HG03159 (cell line): Measurements from ENCODE around the gene MBNL2.

Experiments
- ATAC-seq: cut with Tn5 transposase; IDR thresholded peaks from one replicate; pipeline ENCODE4 v1.9.1; 2021; ENCODE audit warnings: mild to moderate bottlenecking, moderate library complexity; ENCODE audit not compliant: unreplicated experiment

MBNL2 gene, protein sequence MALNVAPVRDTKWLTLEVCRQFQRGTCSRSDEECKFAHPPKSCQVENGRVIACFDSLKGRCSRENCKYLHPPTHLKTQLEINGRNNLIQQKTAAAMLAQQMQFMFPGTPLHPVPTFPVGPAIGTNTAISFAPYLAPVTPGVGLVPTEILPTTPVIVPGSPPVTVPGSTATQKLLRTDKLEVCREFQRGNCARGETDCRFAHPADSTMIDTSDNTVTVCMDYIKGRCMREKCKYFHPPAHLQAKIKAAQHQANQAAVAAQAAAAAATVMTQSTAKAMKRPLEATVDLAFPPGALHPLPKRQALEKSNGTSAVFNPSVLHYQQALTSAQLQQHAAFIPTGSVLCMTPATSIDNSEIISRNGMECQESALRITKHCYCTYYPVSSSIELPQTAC

DNA sequence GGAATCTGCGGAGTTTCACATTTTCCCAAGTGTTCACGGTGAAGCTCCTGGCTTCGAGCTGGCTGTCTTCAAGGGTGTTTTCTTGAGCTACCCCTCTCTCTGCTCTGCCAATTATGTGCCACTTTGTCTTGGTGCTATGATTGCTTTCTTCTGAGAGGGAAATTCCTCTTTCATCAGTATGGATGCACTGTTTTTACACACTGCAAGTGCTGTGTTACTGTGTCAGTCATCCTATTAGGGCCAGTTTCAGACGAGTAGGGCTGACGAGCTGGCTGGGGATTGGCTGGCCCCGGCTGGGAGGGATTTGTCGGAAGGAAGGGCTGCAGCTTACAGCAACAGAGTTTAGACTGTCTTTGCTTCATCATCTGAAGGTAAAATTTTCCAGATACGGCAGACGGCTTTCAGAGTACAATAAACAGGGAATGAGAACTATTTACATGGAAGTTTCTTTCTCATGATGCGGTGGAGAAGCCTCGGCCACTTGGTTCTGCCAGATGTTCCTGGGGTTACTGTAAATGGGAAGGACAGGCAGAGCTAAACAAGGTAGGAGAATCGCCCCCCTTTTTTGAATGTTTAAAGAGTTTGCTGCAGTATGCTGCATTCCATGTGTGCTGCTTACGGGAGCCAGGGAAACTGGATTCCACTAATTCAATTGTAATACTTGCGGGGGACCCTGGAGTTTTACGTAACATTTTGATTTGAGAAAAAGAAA lies at the start of gene MBNL2:
MBNL2 (plus strand) TSS at position 345 of the 712 bp plus-strand sequence. CDS start 53,903 bp downstream, outside the sequence.
- peak; percentile 98 for ATAC-seq

DNA sequence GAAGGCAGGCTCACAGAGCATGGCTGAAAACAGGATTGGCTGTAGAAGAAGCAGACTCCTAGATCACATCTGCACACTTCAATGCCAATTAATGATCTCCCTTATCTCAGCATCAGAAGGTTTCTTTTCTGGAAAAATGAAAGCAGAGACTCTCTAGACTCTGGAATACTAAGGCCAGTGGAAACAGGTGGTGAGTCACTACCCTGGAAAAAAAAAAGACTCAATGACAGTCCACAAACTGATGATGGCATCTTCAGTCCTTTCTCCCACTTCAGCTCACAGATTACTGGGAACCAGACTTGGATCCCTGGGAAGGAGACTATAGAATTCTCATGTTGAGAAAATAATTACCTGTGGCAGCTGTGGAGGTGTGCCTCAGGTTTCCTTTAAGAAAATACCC lies 47.5 kb upstream of the MBNL2 start:
- no peak for ATAC-seq

DNA sequence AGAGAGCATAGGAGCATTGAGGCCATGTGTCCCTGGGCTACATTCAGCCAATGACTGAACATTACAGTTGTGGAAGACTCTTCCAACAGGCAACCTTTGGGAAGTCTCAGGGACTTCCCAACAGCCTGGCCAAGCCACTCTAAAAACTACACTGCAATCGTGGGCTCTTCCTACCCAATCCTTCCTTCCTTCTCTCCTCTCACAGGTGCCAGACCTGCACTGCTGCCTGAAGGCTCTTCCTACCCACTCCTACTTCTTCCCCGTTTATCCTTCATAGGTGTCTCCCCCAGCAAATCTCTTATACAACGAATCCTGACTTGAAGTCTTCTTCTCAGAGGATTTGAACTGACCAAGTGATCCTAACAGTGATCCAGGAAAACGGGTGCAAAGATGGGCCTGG lies 47.1 kb upstream of the MBNL2 start:
- no peak for ATAC-seq

DNA sequence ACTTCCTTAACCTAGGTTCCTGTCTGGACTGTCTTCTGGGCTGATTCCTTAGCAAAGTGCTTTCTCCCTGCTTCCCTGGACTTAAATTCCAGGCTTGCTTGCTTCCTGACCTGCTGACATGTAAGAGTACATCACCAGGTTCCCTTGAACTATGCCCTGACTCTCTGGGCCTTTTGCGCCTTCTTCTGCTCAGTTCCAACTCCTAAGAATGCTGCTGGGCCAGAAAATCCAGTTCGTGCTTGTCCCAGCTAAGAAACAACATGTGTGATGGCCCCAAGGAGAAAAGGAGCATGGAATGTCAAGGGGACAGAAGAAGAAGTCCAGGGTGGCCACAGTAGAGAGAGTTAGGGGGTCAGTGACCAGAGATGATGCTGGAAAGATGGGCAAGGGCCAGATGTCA lies 42.6 kb upstream of the MBNL2 start:
- ATAC-seq, result no peak

DNA sequence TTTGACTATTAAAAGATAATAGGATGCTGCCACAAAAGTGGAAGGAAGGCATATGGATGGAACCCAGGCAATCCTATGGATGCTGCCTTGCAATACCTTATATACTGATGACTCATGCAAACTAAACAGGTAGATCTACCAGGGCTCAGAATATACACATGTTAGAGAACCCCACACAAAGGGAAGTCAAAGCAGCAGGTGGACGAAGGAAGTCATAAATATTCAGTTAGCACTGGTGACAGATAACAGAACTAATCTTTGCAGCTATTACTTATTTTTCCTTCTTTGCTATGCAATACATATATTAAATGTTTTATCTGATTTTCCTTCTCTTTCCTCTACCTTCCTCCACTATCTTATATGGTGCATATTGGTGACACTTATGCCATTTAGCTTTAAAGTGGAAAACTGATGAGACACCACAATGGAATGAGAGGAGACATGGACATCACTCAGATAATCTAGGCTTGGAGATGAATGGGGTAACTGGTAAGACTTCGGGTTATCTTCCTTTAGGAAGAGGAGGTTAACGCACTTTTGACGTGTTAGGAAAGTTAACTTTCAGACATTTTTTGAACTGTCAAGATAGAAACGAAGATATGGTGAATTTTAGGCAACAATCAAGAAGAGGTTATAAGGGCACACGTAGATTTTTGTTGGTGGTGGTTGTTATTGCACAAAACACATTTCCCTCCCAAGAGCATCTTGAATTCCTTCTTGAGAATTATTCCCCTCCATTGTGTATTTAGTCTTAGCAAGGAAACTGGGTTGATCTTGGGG lies 39.8 kb upstream of the MBNL2 start:
- ATAC-seq, result no peak

DNA sequence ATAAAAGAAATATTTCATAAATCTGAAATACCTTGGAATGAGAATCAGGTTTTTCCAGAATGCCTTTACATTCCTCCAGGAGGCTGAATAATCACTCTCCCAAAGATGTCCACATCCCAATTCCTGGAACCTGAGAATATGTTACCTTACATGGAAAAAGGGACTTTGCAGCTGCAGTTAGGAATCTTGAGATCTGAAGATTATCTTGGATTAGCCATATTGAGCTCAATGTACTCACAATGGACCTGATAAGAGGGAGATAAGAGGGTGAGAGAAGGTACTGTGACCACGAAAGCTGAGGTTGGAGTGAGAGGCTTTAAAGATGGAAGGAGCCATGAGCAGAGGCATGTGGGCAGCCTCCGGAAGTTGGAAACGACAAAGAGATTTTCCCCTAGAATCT lies 36.8 kb upstream of the MBNL2 start:
- ATAC-seq, result no peak

DNA sequence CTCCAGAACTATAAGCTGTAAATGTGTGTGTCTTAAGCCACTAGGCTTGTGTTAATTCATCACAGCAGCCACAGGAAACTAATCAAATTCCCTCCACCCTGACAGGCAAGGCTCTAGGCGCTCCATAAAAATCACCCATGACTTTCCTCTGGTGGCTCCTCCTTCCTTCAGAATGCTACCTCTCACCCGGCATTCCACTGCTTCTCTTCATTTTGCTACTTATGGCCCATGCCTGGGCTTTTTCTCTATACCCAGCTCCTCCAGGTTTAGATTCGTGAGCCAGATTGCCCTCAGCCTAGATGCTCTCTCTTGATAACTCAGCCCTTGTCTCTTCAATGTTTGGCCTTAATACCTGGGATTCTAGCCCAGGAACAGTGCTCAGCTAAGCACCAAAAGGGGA lies 36.4 kb upstream of the MBNL2 start:
- ATAC-seq, result no peak

DNA sequence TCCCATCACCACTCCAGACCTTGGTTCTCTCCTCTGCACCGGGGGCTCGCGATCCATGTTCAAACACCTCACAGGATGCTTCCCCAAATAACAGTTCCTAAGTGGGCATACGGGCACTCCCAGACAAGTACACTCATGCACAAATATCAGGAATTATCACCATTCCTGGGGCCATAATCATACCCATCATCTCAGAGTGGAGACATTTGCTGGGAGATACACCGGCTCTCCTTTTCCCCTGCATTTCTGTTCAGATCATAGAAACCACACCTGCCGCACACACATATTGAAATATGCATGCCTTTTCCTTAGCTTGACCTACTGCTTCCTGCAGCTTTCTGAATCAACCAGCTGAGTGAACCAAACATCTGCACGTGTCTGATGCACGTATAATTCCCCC lies 33.9 kb upstream of the MBNL2 start:
- ATAC-seq, result no peak

DNA sequence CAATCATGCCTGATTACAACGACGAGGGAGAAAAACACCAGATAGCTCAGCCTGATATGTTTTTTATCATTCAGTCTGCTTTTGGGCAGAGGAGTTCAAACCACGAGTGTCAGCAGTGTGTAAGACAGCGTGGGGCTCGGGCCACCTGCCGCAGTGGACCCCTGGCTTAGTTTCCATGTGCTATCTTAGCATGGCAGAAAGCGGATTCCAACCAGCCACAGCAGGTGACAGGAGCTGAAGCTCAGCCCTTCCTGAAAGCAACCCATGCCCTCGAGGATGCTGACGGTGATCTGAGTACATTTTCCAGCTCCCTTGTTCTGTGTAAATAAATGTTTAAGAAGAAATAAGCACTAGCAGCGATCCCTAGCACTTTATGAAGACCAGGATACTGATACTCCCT lies 32.2 kb upstream of the MBNL2 start:
- ATAC-seq, result no peak

DNA sequence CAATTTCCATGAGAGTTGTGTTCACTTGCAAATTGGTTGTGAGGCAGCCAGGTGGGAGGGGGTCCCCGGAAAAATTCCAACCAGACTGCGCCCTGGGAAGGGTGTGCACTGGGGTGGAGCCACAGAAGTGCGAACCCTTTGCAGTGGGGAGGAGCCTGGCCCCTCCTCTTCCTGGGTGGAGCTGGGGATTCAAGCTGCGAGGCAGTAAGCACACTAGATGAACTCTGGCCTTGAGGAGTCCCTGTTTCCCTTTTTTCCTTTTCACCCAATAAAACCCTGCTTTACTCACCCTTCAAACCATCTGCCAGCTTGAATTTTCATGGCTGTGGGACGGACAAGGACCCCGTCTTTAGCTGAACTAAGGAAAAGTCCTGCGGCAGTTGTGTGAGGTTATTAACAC lies 31.0 kb upstream of the MBNL2 start:
- no peak for ATAC-seq

DNA sequence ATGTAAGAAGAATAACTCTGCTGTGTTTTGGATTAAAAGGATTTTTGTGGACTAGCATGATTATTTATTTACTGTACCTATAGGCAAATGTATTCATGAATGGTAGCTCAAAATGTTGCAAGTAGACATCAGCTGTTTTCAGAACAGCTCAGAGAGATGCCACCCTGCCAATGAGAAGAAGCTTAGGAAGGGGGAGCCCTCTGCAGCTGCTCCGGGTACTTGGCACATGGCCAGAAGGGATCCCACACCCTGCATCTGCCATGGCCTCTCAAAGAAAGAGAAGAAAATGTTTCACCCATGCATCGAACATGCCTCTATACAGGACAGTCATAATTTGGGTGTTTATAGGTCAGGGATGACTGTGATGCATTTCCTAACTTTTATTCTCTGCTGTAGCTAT lies 30.5 kb upstream of the MBNL2 start:
- no peak for ATAC-seq

DNA sequence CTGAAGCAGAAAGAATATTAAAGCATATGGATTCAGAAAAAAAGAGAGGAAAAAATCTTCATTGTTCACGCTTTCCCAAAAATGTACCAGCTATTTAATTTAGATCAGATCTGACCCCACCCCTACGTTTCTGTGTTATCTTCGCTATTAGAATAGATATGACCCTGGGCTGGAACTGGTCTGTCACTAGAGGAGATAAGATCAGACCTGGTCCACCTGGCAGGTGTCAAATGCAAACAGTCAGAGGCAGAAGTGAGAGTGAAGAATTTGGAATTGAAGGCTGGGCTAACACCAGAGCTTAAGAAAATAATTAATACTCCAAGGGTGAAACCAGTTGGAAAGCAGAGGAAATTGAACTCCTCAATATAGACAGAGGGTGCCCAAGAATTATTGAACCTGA lies 30.0 kb upstream of the MBNL2 start:
- no peak for ATAC-seq

DNA sequence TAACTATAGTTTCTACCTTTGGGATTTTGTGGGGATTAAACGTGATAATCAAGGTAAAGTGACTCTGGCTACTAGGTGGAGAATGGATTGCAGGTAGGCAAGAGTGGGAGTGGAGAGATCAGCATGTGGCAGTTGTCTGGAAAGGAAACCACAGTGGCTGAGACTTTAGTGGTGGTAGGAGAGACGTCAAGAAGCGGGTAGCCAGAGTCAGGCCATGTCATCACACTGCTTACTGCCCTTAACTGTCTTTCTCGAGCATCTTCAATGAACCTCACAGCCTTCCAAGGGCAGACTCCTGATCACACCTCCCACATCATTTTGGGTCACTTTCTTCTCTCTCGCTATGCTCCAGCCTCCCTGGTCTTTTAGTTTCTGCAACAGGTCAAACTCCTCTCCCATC lies 28.6 kb upstream of the MBNL2 start:
- no peak for ATAC-seq

DNA sequence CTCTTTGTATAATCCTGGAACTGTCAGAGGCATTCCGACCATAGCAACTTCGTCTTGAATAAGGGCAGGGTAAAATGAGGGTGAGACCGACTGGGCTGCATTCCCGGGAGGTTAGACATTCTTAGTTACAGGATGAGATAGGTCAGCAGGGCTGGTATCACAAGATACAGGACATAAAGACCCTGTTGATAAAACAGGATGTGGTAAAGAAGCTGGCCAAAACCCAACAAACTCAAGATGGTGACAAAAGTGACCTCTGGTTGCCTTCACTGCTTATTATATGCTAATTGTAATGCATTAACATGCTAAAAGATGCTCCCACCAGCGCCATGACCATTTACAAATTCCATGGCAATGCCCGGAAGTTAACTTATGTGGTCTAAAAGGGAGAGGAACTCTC lies 27.7 kb upstream of the MBNL2 start:
- no peak for ATAC-seq

DNA sequence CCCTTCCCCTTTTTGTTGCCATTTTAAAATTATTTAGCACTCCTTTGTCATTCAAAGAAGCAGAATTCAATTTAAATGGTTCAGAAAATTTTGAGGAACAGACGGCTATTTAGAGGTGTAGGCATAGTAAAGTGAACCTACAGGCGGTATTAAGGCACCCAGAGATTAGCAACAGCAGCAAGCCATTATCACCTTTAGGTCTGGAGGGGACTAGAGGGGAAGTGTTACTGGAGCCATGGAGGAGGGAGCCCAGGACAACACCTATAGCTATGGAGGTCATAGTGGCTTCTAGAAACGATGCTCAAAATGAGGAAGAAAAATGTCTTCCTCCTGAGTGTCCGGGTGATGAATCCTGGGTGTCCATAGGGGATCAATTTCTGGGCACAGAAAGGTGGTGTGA lies 25.8 kb upstream of the MBNL2 start:
- no peak for ATAC-seq

DNA sequence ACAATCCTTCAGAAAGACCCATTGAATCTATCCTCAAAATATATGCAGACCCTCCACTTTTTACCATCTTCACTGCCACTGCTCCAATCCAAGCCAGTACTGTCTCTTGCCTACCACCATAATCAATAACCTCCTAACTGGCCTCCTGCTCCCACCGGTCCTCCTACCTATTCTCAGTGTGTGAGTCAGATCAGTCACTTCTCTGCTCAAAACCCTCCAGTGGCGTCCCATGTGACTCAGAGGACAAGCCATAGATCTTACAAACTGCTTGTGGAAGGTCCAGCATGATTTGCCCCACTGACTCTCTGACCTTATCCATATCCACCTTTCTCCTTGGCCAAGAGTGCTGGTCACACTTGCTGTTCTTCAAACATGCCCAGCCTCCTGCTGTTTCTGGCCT lies 23.4 kb upstream of the MBNL2 start:
- no peak for ATAC-seq

DNA sequence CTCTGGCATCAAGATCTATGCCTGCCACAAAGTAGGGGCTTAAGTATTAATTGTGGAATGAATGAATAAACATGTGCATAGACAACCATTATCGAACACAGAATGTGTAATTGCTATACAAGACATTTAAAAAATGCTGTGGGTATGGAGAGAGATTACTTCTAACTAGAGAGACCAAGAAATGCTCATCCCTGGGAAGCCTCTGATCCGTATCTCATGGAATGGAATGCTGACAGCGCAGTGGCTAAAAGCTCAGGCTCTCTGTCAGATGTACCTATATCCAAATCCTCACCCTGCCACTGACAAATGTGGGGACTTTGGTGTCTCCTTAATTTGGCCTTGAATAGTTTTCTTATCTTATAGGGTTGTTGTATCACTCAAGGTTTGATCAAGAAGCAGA lies 22.7 kb upstream of the MBNL2 start:
- ATAC-seq, result no peak

DNA sequence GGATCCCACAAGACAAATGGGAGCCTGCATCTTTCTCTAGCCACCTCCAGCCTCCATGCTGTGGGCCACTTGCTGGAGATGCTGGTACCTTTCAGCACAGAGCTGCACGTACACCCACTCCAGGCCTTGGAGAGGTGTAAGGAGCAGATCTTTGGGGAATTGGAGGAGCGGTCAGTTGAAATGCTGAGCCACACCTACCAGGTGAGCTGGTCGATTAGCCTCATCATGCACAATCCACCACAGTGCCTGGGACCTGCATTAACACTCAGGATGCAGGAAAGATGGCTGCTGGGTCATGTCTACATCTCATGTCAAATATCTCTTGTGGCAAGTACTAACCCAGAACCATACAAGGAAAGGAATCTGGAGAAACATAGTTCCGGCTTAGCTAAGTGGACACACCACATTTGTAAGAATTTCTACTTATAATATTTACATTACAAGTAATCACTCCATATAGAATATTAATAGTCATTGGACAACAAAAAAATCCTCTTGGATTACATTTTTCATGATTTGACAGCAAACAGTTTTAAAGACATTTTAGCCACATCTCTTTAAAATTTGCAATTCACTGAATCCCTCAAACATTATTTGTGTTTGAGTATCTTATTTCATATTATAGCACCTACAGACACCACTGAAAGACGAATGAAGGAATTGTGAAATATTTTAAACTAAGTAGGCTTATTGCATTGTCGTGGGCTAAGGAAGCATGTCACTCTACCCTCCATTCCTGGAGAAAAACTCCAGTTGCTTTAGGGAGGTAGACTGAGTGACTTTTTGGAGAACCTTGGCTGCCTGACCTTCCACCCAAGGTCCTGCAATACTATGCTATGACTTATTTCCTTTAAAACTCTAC lies 21.8 kb upstream of the MBNL2 start:
- ATAC-seq, result no peak

DNA sequence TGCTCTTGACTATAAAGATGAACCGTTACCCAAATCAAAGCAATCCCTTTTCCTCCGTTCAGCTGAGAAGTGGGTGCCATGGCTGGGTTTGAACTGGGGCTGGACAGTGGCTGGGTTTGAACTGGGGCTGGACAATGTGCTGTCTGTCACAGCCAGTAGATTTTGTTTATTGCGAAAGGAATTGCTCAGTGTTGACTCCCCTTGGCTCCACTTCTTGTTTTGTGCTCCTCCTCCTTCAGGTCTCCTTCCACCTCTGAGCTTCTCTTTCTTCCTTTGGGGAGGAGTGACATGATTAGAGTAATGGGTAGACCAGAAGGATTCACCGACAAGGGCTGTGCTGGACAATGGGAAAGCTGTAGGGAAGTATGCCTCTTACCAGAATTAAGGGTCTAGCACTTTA lies 19.4 kb upstream of the MBNL2 start:
- no peak for ATAC-seq

DNA sequence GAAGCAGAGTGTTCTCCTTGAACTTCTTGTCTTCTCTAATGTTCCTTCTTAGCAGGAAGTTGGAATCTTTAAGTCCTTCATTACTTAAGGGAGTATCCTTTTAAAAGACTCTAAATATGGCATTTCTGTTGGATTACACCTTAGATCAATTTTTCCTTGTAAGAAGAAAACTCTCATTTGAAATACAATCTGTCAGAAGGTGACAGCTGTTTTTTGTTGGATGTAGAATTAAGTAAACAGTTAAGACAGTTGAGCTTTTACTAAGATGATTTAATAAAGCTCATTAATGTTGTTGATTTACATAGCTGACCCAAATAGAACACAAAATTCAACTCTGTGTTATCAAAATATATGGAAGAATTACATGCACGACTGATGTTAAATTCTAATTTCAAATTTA lies 16.7 kb upstream of the MBNL2 start:
- no peak for ATAC-seq

DNA sequence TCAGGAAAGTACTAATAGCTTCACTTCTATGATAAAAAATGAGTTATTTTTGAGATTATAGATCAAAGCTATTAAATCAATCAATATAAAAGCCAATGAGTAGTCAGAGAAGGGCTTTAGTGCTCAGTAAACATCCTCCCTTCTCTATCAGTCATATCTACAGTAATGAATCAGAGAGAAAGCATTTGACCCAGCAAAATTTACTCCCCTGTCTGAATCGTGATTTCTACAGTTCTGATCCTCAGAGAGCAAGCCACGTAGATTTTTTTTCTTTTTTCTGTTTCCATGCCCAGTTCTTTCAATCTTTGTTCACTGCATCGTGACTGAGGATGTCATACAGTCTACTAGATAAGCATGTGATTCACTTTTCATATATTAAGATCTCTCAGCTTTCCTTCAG lies 16.2 kb upstream of the MBNL2 start:
- ATAC-seq, result no peak
